ENCODE results near the gene SBF1.
"Not testable (repeated sequence)": the region's sequence is repeated elsewhere in the genome, so short reads cannot be mapped to it uniquely, and the experiment has no call there.

SBF1 gene

DNA sequence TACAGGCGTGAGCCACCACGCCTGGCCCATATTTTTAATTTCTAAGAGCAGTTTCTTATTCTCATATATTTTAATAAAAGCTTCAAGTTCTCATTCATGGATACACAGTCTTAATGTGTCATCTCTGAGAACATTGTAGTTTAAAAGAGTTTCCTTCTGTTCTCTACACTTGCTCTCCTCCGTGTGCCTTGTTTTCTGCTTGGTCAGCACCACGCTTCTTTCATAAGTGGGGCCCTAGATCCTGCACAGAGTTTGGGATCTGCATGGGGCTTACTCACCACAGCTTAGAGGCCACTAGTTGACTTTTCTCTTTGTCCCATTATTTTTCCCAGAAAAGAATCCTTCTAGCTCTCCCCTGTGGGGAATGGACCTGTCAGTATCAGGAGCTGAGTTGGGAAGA lies 72.9 kb downstream of the SBF1 start:
- in situ Hi-C loops (cut with MboI; ENCODE audit: low sequenced_read_pairs) = no loop called here

GRCh38 chr22:50400931-50401330 lies 73.9 kb downstream of the SBF1 start:
- in situ Hi-C loops (cut with MboI; ENCODE audit: low sequenced_read_pairs) = no loop called here

GRCh38 chr22:50400406-50400805 lies 74.4 kb downstream of the SBF1 start:
- in situ Hi-C loops (cut with MboI; ENCODE audit: low sequenced_read_pairs) = no loop called here

DNA sequence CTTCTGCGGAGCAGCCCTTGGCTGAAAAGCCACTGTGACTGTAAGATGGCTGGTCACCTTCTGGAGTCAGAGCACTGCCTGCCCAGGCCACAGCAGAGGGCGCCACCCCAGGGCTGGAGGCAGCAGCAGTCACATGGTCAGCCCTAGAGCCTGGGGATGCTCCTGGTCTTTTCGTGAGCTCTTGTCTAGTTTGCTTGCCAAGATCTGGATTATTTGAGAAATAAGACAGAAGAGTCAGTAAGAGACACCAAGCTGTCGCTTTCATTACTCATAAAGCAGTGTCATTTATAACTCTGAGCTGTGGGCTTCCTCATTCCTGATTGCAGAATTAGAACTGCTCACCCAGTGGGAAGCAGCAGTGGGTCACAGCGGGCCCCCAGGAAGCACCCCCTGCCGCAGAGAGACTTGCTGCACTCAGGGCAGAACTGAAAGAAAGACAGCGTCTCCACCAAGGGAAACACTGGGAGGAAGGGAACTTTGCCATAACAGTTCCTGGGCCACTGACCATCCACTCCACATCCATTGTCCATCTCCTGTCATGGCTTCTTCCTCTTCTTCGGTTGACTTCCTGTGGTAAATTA lies 75.0 kb downstream of the SBF1 start:
- in situ Hi-C loops (cut with MboI; ENCODE audit: low sequenced_read_pairs) = no loop called here

GRCh38 chr22:50398831-50399648 lies 75.8 kb downstream of the SBF1 start:
- in situ Hi-C loops (cut with MboI; ENCODE audit: low sequenced_read_pairs) = no loop called here

- in situ Hi-C loops (cut with MboI; ENCODE audit: low sequenced_read_pairs) = not testable (repeated sequence)
Measured at GRCh38 chr22:50397371-50398060, 77.3 kb downstream of the SBF1 start.

DNA sequence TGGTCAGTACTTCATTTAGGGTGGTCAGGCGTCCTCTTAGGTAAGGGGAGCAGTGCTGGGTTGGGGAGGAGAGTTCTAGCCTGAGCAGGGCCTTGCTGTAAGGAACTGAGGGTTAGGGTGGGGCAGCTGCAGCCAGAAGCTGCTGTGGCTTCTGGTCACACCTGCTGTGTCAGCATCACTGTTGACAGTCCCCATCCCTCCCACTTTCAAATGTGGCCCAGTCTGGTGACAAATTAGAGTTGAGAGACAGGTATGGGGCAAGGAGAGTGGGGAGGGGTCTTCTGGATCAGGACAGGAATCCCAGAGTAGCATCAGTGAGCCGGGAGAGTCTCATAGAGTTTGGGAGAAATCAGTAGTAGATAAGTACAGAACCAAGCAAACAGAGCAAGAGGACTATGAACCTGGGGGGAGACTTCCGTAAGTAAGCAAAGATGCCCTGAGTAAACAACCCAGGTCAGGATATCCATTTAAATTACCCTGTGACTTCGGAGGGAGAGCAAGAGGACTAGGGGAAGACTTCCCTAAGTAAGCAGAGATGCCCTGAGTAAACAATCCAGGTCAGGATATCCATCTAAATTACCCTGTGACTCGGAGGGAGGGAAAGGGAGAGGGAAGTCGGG lies 78.0 kb downstream of the SBF1 start:
- in situ Hi-C loops (cut with MboI; ENCODE audit: low sequenced_read_pairs) = no loop called here
